GM19025 (cell line): ENCODE measurements around the gene TMEM263.
"Not testable (repeated sequence)": the region's sequence is repeated elsewhere in the genome, so short reads cannot be mapped to it uniquely, and the experiment has no call there.

Experiments used
- ATAC-seq: cut with Tn5 transposase; IDR thresholded peaks from one replicate; pipeline ENCODE4 v1.9.1; 2021; ENCODE audit warnings: mild to moderate bottlenecking, low read depth, moderate library complexity; ENCODE audit not compliant: unreplicated experiment

Gene TMEM263

DNA sequence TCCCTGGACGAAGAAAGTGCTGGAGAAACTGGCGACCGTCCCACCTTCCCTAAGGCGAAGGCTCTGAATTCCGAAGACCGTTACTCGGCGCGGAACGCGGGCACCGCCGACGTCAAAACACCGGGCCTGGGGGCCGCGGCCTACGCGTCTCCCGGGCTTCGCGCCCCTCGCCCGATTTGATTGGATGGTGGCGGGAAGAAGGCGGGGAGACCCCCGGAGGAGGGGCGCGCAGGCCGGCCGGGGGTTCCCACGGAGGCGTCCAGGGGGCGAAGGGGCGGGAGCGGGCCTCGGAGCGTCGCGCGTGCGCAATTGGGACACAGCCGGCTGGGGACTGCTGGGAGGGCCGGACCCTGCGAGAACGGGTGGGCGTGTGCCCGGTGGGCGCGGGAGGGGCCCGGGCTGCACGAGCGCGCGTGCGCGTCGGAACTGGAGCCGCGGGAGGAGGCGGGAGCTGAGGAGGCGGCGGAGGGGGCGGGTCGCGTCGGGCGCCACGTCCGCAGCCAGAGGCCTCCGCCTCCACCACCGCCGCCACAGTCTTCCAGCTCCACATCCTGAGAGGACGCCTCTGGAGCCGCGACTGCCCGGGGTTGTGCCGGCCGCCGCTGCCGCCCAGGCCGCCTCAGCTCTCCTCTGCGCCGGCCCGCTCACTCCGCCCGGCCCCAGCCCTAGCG, at the start of gene TMEM263:
TSS of gene TMEM263 (plus strand) at position 531 of the 671 bp plus-strand sequence. CDS start 11,210 bp downstream, outside the sequence.
- ATAC-seq: peak; percentile 74

DNA sequence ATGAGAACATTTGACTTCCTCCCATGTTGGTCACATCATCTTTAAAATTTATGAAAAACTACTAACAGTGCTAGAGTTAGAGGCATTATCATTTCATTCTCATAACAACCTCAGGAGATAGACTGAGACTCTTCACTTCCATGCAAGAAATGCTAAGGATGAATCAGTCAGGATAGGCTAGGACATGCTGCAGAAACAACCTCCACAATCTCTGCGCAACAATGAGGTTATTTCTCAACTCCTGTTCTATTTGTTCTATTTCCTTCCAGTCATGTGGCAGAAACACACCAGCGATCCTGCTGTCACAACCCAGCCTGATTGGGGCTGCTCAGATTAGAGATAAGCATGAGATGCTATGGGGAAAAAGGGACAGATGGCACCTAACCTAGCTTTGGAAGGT, 49.0 kb upstream of the TMEM263 start:
- ATAC-seq: no peak

DNA sequence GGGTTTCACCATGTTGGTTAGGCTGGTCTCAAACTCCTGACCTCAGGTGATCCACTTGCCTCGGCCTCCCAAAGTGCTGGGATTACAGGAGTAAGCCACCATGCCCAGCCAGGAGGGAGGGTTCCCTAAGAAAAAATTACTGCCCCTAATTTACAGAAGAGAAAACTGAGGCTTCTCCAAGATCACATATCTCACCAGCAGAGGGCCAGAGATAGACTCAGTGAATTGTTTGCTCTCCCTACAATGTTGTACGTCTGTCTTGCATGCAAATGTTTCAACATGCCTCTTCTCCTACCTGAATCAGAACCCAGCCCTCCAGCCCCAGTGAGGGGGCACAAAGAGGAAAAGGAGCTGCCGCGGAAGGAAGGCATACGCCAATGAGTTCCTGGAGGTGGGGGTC, 48.3 kb upstream of the TMEM263 start:
- ATAC-seq: no peak

DNA sequence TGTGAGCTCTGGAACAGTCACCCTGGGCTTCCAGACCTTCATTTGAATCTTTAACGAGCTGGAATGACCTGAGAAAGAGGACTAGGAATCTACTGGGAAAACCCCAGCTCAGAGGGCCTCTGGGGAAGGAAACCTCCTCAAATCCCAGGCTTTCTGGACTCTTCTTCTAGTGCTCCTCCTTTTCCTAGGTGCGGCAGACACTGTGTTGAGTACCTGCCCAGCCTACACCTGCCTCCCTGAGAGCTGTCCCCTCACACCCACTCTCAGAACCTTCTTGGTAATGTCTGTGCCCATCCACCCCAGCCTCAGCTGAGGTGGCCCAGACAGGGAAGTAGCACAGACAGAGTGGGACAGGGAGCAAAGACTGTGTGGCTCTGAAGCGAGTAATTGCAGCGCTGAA, 47.9 kb upstream of the TMEM263 start:
- ATAC-seq: no peak

DNA sequence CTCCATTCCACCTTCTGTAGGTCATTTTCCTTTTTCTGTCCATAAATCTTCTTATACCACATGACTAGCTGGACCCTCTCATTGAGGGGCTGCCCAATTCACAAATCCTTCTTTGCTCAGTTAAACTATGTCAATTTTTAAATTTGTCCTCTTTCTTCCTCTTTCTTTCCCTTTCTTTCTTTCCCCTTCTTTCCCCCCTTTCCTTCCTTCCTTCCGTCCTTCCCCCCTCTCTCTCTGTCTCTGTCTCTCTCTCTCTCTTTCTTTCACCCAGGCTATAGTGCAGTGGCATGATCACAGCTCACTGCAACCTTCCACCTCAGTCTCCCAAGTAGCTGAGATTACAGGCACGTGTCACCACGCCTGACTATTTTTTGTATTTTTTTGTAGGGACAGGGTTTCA, 47.1 kb upstream of the TMEM263 start:
- no peak for ATAC-seq

DNA sequence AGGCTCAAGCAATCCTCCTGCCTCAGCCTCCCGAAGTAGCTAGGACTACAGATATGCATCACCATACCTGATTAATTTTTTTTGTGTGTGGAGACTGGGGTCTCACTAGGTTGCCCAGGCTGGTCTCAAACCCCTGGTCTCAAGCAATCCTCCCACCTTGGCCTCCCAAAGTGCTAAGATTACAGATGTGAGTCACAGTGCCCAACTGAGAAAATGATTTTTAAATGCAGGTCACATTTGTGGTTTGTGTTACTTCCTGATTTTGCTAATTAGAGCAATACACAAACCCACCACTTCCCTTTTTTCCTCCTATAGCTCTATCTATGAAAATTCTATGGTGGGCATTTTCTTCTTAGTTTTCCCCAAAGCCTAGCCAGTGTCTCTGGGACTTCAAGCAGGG, 45.5 kb upstream of the TMEM263 start:
- ATAC-seq: peak; percentile 50

DNA sequence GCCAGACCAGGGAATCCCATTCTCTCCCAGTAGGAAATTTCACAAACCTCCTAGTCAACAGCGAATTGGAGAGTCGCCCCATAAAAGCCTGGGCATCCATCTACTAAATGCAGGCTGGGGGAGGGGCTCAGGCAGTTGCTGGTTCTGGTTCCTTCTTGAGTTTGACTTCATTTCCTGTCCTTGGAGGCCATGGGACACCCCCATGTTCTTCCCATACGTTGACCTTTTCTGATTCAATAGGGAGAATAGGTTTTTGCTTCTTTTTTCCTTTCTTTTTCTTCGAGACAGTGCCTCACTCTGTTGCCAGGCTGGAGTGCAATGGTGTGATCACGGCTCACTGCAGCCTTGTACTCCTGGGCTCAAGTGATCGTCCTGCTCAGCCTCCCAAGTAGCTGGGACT, 44.1 kb upstream of the TMEM263 start:
- ATAC-seq: no peak

DNA sequence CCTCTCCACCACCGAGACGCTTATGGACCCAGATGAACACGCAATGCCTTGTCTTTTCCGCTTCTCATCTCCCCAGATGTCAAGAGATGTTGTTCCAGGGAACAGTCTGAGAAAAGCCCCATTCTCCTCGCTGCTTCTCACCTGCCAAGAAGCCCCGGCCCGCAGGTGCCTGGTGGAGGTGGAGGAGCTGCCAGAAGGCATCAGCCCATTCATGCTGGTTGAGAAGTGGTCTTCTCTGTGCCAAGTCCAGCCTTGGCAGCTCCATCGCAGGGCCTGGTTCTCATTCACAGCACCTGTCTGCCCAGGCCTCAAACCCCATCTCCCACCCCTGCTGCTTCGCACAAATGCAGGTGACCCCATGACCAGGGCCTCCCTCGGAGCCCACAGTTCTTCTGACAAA, 42.3 kb upstream of the TMEM263 start:
- no peak for ATAC-seq

DNA sequence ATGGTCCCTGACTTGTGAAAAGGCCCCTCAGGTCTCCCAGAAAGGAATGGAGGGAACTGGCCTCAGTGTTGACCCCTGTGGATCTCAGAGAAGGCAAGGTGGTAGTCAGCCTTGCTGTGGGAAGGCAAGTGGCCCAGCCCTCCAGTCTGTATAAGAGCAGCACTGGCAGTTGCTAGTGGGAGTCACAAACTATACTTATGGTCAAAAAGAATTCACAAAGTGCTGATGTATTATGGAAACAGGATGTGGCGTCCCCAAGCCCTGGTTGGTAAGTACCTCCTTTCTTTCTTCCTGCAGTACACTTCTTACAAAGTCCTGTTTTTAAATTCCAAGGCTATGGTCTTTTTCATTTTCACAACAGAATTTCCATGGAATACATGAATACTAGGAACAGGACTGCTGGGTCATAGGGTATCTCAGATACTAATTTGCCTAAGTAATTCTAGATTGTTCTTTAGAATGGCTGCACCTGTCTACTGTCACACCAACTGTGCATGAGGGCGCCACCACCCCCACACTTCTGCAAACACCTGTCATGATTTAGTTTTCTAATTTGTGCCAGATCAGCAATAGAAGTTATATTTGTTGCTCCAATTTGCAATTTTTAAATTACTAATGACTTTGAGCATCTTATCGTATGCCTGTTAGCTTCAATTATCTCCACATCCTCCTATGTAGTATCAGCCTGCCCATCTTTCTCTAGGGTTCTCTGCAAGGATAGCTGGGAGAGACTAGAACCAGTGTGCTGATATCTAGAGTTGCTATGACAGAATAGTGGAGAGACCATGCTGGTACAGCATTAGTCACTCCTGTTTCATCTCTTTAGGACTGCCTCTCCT, 40.7 kb upstream of the TMEM263 start:
- ATAC-seq: peak; percentile 59

DNA sequence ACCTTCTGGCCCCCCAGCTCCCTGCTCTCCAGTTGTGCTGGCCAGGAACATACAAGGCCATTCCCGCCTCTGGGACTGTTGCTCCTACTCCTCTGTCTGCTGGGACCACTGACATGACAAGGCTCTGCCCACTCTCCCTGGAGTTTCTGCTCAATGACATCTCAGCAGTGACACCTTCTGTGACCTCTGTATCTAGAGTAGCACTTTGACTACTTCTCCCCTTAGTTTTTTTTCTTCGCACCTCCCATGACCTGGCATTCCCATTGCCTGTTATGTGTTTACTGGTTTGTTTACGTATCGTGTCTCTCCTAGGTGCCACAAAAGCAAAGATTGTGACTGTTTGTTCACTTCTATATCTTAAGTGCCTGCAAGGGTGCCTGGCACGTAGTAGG, 40.1 kb upstream of the TMEM263 start:
- ATAC-seq: no peak

DNA sequence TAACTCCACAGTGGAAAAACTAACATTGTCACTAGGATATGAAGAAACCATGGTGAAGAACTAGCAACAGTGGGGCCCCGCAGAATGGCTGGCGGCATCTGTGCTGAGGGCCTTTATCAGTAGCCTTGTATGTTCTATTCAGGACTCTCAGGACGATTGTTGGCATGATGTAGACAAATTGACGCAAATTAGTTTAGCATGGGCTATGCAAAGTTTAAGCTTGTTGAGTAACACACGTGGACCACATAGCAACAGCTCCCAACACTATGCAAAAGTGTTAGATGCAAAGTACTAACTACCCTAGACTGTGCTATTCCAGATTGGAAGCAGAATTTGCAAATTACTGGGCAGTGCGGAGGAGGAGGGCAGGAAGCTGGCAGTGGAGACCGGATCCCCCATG, 38.2 kb upstream of the TMEM263 start:
- ATAC-seq: no peak

DNA sequence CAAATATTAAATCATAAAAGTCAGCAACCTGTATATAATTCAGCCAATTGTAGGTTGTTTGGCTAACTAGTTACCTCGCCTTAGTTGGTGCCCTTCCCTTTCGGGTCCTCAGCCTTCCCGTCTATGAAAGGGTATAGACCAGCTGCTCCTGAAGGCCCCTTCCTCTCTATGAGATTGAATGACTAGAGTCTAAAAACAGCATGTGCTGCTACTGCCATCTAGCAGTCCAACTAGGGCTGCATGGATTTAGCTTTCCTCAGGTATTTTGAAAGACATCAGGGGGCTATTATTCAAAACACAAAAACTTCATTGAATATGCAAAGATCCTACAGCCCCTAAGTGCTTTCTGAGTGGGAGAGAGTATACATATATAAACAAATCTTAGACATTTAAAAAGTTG, 37.0 kb upstream of the TMEM263 start:
- no peak for ATAC-seq

DNA sequence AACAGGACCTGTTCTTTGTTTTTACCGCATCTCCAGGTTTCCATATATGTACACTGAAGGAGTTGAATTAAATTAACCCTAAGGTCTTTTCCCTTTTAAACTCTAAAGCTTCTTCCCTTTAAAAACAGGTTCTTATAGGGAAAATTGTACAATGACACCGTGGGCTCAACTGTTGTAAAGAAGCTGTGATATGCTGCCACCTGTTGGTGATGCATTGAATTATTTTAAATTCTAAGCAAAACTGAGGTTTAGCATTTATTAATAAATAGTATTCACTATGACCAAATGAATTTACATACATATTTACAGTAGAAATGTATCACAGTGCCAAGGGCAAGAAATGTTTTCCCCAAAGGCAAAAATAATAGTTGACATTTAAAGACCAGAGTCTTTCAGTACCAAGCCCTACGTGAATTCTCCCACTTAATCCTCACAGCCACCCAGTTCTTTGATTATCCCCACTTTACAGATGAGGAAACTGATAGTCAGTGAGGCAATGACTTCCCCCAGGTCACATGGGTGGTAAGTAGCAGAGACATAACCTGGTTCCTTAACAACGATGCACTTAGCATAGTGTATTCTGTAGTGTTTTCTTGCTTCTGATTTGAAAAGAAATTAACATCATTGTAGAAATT, 35.7 kb upstream of the TMEM263 start:
- no peak for ATAC-seq

DNA sequence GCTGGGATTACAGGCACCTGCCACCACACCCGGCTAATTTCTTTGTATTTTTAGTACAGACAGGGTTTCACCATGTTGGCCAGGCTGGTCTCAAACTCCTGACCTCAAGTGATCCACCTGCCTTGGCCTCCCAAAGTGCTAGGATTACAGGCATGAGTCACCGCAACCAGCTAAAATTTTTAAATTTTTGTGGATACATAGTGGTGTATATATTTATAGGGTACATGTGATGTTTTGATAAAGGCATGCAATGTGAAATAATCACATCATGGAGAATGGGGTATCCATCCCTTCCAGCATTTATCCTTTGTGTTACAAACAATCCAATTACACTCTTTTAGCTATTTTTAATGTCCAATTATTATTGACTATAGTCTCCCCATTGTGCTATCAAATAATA, 33.7 kb upstream of the TMEM263 start:
- not testable (repeated sequence) for ATAC-seq

DNA sequence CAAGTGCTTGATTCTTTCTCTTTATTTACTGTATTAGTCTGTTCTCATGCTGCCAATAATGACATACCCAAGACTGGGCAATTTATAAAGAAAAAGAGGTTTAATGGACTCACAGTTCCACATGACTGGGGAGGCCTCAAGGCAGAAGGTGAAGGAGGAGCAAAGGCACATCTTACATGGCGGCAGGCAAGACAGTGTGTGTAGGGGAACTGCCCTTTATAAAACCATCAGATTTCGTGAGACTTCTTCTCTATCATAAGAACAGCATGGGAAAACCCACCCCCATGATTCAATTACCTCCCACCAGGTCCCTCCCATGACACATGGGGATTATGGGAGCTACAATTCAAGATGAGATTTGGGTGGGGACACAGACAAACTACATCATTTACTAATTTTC, 32.1 kb upstream of the TMEM263 start:
- ATAC-seq: not testable (repeated sequence)

DNA sequence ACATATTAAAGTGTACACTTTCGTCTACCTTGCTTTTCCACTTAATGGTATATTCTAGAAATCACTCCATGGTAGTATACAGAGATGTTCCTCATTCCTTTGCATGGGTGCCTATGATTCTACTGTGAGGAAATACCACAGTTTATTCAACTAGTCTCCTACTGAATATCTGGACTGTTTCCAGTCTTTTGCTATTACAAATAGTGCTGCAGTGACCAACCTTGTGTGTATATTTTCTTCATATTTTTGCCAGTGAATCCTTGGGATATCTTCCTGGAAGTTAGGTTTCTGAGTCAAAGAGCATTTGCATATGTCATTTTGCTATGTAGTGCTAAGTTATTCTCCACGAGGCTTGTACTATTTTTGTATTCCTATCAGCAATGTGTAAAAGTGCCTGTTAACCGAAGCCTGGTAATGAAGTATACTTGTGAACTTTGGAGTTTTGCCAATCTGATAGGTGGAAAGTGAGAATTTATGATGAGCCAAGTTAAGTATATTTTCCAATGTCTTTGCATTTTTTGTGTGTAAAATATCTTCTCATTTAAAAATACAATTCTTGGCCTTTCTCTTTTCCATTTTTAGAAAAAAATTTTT, 31.3 kb upstream of the TMEM263 start:
- no peak for ATAC-seq

DNA sequence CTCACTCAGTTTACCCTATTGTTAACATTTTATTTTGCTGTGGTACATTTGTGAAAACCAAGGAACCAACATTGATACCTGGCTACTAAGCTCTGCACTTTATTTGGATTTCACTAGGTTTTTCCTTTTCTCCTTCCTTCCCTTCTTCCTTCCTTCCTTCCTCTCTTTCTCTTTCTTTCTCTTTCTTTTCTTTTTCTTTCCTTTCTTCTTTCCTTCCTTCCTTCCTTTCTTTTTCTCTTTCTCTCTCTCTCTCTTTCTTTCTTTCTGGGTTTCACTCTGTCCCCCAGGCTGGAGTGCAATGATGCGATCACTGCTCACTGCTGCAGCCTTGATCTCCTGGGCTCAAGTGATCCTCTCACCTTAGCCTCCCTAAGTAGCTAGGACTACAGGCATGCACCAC, 29.1 kb upstream of the TMEM263 start:
- ATAC-seq: no peak

DNA sequence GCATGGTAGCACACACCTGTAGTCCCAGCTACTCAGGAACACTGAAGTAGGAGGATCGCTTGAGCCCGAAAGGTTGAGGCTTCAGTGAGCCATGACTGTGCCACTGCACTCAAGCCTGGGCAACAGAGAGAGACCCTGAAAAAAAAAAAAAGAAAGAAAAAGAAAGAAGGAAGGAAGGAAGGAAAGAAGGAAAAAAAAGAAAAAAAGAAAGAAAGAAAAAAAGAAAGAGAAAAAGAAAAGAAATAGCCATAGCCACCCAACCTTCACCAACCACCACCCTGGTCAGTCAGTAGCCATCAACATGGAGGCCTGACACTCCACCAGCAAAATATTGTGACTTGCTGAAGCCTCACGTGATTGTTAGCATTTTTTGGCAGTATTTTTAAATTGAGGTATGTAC, 21.4 kb upstream of the TMEM263 start:
- ATAC-seq: no peak

DNA sequence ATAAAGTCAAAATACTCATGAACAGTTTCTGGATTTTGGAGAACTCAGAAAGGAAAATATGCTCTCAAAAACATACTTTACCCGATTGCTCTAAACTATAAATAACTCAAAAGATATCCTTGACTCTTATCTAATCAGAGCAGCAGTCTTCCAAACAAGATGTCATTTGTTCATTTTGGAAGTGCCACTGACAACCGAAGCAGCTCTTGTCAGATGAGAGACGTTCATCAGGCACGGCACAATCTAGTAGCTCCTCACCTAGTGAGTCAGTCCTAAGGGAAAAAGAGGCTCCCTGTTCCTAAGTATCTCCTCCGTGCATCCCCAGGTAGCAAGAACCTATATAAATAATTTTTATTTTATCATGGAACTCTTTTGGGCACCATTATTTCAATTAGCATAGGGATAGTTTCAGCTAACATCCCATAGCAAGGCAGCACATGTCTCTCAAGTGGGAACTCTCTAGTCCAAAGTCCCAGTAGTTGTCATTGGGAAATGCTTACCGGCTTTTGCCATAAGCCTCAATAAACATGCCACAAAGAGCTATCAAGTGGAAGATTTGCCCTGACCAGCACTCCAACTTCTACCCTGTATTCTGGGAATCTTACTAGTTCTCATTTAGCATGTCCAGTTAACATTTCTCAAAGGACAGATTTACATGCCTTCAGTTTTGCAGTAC, 14.1 kb upstream of the TMEM263 start:
- no peak for ATAC-seq

DNA sequence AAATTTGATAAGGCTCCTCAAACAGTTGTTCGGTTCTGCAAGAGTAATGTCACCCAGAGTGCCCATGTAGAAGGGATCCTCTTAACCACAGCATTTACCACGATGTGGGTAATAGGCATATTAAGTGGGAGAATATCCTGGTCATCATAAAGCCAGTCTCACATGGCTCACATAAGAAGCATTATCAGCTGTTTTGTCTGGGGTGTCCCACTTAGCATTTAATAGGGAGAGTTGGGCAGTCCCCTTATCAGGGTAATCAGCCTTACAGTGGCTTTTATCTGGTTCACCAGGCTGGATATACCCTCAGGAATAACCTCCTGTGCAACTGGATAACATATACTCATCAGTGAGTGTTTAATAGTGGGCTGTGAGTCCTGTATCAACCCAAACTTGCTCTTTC, 12.9 kb upstream of the TMEM263 start:
- ATAC-seq: no peak
